GM12875 (cell line): ENCODE measurements around the gene PSME1.
"Not testable (repeated sequence)": the region's sequence is repeated elsewhere in the genome, so short reads cannot be mapped to it uniquely, and the experiment has no call there.

Experiments used
- H3K4me3 ChIP-seq: one replicate; pipeline ENCODE4 v1.5.1; 2011; ENCODE audit warnings: low read depth, low read length, control low read depth
- TF ChIP-seq, protein P1 (sequence below): IDR thresholded peaks from 2 replicates; pipeline ENCODE4 v1.5.1; 2011; ENCODE audit warnings: low read depth, mild to moderate bottlenecking, control low read depth, inconsistent platforms, low read length, moderate library complexity, borderline replicate concordance; ENCODE audit not compliant: insufficient read depth

The PSME1 gene

DNA sequence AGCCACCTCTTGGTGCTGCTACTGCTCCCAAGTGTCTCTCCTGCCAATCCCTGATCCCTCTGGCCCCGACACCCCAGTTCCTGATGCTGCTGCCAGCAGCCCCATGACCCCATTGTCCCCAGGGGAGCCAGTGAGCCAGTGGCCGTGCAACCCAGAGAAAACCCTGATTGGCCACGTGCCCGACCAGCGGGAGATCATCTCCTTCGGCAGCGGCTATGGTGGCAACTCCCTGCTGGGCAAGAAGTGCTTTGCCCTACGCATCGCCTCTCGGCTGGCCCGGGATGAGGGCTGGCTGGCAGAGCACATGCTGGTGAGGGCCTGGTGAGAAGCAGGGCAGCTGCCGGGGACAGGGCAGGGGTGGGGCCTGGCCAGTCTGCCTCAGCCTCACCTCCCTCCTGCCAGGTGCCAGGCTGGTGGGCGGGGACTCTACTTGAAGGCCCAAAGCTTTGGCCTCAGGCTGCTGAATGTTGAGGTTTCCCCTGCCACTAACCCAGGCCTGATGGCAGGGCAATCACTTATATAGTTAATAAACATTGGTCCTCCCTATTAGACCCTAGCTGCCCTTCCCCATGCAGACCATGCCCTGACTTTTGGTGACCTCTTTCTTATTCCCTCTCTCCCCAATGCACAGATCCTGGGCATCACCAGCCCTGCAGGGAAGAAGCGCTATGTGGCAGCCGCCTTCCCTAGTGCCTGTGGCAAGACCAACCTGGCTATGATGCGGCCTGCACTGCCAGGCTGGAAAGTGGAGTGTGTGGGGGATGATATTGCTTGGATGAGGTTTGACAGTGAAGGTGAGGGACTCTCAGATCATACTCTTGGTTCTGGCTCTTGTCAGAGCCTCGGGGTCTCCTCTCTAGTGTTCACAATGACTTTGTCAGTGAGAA lies 36.8 kb upstream of the PSME1 start:
- TF ChIP-seq, protein P1, sequence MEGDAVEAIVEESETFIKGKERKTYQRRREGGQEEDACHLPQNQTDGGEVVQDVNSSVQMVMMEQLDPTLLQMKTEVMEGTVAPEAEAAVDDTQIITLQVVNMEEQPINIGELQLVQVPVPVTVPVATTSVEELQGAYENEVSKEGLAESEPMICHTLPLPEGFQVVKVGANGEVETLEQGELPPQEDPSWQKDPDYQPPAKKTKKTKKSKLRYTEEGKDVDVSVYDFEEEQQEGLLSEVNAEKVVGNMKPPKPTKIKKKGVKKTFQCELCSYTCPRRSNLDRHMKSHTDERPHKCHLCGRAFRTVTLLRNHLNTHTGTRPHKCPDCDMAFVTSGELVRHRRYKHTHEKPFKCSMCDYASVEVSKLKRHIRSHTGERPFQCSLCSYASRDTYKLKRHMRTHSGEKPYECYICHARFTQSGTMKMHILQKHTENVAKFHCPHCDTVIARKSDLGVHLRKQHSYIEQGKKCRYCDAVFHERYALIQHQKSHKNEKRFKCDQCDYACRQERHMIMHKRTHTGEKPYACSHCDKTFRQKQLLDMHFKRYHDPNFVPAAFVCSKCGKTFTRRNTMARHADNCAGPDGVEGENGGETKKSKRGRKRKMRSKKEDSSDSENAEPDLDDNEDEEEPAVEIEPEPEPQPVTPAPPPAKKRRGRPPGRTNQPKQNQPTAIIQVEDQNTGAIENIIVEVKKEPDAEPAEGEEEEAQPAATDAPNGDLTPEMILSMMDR = no peak
- no peak overlapping the region for H3K4me3 ChIP-seq

DNA sequence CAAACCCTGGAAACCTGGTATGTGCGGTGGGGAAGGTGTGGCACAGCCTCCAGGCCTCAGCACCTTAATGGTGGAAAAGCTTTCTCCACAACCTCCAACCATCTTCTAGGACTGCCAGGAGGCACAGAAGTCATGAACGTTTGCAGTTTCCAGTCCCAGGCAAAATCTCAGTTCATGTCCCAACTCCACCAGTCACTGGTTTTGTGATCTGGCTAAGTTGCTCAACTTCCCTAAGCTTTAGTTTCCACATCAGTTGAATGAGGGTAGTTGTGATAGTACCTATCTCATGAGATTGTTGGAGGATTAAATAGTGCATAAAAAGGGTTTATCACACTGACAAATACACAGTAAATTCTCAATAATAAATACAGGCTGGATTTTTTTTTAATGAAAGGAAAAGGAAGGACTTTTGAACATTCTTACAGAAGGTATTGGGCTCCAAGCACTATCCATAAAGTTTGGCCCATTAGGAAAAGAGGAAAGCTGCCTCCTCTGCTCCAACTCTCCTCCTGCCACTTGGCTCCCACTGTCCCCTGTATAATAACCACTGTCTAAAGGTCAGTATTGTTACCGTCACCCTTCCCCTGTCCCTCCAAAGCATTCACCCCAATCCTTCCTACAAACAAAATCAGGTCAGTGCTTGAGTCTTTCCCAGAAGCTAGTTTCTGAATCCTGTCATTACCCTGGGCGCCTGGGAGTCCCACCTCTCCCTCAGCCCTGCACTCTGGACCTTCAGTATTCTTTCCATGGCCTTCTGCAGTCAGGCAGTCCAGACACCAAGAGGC lies 35.6 kb upstream of the PSME1 start:
- TF ChIP-seq, protein P1 = no peak

DNA sequence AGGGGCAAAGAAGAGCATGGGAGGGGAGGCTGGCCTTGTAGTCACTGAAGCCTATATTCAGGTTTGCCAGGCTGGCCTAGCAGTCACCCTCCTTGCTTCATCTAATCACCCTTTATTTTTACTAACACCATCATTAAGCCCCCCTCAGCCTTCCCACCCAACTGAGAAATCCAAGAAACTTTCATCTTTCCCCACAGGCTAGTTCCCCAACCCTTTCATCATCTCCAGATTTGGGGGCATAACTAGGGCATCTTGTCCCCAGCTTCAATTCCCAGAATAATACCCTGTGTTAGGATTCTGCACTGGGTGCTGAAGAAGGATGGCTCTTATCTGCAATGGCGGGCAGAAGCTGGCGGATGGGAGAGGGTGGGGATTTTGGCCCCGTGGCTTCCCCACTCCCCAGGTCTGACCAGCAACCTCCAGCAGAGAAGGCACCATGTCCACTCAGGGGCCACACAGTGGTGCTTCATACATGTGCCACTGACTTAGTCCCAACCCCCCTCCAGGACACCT lies 35.0 kb upstream of the PSME1 start:
- TF ChIP-seq, protein P1 = no peak
- no peak overlapping the region for H3K4me3 ChIP-seq

More for the DNA sequence above, 35.6 kb upstream of the PSME1 start:
- no peak overlapping the region for H3K4me3 ChIP-seq

DNA sequence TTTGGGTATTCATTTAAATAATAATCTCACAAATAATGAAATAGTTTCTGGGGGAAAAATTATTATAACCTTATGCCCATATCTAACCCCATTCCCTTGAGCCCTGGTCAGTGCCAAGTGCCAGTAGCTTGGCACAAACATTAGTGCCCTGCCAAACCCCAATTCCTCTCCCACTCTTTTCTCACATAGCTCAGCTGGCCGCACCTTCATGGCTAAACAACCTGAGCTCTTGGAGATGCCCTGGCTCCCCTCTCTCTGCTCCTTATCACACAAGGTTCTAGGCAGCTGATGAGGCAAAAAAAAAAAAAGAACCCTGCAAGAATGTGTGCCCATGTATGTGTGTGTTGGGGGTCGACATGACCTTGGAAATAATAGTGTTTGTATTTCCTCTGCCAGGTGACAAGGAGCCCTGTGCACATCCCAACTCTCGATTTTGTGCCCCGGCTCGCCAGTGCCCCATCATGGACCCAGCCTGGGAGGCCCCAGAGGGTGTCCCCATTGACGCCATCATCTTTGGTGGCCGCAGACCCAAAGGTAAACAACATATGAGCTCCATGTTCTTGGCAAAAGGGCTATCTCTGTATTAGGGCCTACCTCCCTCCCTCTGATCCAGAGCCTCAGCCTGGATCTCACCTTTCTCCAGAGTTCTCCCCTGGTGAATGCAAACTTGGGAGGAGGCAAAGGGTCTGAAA lies 33.5 kb upstream of the PSME1 start:
- H3K4me3 ChIP-seq = no peak overlapping the region
- TF ChIP-seq, protein P1 = no peak

DNA sequence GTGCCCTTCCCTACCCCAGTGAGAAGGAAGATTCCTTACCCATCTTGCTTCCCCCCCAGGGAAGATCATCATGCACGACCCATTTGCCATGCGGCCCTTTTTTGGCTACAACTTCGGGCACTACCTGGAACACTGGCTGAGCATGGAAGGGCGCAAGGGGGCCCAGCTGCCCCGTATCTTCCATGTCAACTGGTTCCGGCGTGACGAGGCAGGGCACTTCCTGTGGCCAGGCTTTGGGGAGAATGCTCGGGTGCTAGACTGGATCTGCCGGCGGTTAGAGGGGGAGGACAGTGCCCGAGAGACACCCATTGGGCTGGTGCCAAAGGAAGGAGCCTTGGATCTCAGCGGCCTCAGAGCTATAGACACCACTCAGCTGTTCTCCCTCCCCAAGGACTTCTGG lies 32.5 kb upstream of the PSME1 start:
- TF ChIP-seq, protein P1 = no peak

DNA sequence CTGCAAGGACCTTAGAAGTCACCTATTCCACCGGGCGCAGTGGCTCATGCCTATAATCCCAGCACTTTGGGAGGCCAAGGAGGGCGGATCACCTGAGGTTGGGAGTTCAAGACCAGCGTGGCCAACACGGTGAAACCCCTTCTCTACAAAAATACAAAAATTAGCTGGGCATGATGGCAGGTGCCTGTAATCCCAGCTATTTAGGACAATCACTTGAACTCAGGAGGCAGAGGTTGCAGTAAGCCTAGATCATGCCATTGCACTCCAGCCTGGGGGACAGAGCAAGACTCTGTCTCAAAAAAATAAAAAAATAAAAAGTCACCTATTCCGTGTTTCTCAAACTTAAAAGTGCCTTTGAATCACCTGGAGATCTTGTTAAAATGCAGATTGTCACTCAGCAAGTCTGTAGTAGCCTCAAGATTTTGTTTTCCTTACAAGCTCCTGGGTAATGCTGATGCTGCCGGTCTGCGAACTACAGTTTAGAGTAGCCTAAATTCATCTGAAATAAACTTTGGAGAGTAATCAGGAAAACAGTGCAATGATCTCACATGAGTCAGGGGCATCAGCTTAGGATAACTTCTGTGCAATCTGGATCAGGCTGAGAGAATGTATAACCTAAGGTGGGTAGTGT lies 30.3 kb upstream of the PSME1 start:
- H3K4me3 ChIP-seq = not testable (repeated sequence)

More for the DNA sequence above, 32.5 kb upstream of the PSME1 start:
- no peak overlapping the region for H3K4me3 ChIP-seq
